Measurements from ENCODE around the gene FRA10AC1. TPM values are rescaled to one million over a fixed set of nuclear protein-coding genes. Genes with fewer than 3 reads are reported as not detected.

FRA10AC1 gene
- total and polyA plus RNA-seq, 2 of the 13 experiments (the other 11 are each of a cell fraction or from before 2014, with no cell fraction given): 5.3 to 7.4 TPM

DNA sequence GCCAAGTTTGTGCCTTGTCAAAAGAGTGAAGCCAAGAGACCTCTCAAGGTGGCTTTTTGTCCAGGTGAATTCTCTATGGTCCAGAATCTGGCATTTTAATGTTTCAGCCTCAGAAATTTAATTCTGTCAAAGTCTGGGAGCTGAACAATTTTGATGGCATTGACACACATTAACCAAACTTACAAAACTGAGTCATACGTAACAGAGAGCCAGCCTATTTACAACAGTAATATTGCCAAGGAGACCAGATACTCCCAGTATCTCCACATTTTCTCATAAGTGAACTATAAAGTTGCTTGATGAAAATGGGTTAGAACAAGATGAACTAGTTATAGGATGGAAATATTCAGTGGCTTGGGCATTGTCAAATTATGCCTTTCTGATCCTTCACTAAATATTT, 46.2 kb downstream of the FRA10AC1 start (continued):
- no peak for TF ChIP-seq TRIM24 (CRISPR knock-in tag; IDR thresholded peaks at IDR 0.05)

DNA sequence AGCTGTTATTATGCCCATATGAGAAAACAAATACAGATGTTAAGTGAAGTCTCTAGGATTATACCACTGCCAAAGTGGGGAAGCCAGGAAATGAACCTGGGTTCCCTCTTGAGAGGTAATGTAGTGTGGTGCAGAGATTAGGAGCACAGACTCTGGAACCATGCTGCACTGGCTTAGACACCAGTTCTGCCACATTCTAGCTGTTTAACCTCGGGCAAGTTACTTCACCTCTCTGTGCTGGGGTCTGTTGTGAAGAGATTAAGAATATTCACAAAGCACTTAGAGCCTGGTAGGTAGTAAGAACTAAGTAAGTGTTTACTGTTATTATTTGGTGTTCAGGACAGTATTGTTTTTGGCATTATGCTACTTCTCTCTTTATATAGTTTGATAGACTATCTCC, 48.2 kb downstream of the FRA10AC1 start:
- ChIA-PET POLR2A (no interaction called here), CTCF (ENCODE audit: low intra/inter-chr PET ratio, low total read pairs) (no interaction called here)
- no TSS peak for BruUV-seq (replicated peaks)
- in situ Hi-C loops (cut with HindIII; ENCODE audit: extremely low pct_ligation_motif_present, low pct_unique_long_range_greater_than_20kb) (no loop called here), intact Hi-C loops (cut with micrococcal nuclease; ENCODE audit: unreplicated experiment) (no loop called here)
- no peak for FAIRE-seq
- Histone ChIP-seq H3K4me3 (replicated peaks in 1 of 3; ENCODE audit: insufficient read depth in 1 of 3, low read depth in 2 of 3, low read length in 3 of 3) (no peak overlapping the region), H3K4me1 (ENCODE audit: insufficient read depth, low read length) (peaks cover 6% of the 10 kb centered on the region), H2AFZ (ENCODE audit: low read length) (no peak overlapping the region), H3K9me3 (ENCODE audit: low read length) (no peaks in the 10 kb centered on the region), H3K79me2 (ENCODE audit: insufficient read depth, low read length) (no peaks in the 10 kb centered on the region), H4K20me1 (ENCODE audit: insufficient read depth, low read length) (no peaks in the 10 kb centered on the region), H3K9ac (ENCODE audit: insufficient read depth, low read depth, low read length) (no peak overlapping the region), H3K4me2 (ENCODE audit: low read depth, low read length) (no peak overlapping the region), H3K36me3 (replicated peaks in 1 of 2; ENCODE audit: control insufficient read depth in 1 of 2, insufficient read depth in 2 of 2, low read length in 2 of 2) (no peaks in the 10 kb centered on the region), H3K27me3 (ENCODE audit: control insufficient read depth in 1 of 2, insufficient read depth in 2 of 2, low read length in 2 of 2) (no peaks in the 10 kb centered on the region), H3K27ac (ENCODE audit: extremely low read length, insufficient read depth, low read length) (no peak overlapping the region)
- DNase-seq (ENCODE audit: low spot score): no peak
- 56% methylated on average over 1 of the region's 1 CpG for WGBS (ENCODE audit: low lambda C conversion rate)
- no peak for ATAC-seq
- TF ChIP-seq HINFP (CRISPR knock-in tag; IDR thresholded peaks at IDR 0.05; ENCODE audit: low read depth): no peak
- no peak for TF ChIP-seq CENPT (CRISPR knock-in tag; IDR thresholded peaks at IDR 0.05; ENCODE audit: low read depth)
- no peak for TF ChIP-seq ZMAT3 (CRISPR knock-in tag; conservative IDR thresholded peaks at IDR 0.05)
- no peak for TF ChIP-seq HNF1B (CRISPR knock-in tag; IDR thresholded peaks at IDR 0.05)
- no peak for TF ChIP-seq GATAD1 (CRISPR knock-in tag; IDR thresholded peaks at IDR 0.05)
- no peak for TF ChIP-seq ASH2L (IDR thresholded peaks at IDR 0.05; ENCODE audit: insufficient read length, low read depth, low read length)
- TF ChIP-seq CHD2 (IDR thresholded peaks at IDR 0.05; ENCODE audit: low read depth, low read length): no peak
- TF ChIP-seq CENPX (CRISPR knock-in tag; IDR thresholded peaks at IDR 0.05): no peak
- no peak for TF ChIP-seq ZNF547 (CRISPR knock-in tag; IDR thresholded peaks at IDR 0.05)

Data from HepG2 (cell line).